VCaP (cell line): Measurements from ENCODE around the gene PCDHGA3.
"Not testable (repeated sequence)": the region's sequence is repeated elsewhere in the genome, so short reads cannot be mapped to it uniquely, and the experiment has no call there.

Experiments
- H3K27ac ChIP-seq: fragments of 450-650 bp; 2 replicates; pipeline ENCODE4 v1.5.1; 2017
- TF ChIP-seq, protein P1 (sequence below): fragments of 450-650 bp; conservative IDR thresholded peaks from 2 replicates; pipeline ENCODE4 v1.5.1; 2017; ENCODE audit warnings: mild to moderate bottlenecking, moderate library complexity

Gene PCDHGA3

GRCh38 chr5:141366016-141366896 lies 22.6 kb downstream of the PCDHGA3 start:
- H3K27ac ChIP-seq: peak overlapping the region; percentile 67
- TF ChIP-seq, protein P1, sequence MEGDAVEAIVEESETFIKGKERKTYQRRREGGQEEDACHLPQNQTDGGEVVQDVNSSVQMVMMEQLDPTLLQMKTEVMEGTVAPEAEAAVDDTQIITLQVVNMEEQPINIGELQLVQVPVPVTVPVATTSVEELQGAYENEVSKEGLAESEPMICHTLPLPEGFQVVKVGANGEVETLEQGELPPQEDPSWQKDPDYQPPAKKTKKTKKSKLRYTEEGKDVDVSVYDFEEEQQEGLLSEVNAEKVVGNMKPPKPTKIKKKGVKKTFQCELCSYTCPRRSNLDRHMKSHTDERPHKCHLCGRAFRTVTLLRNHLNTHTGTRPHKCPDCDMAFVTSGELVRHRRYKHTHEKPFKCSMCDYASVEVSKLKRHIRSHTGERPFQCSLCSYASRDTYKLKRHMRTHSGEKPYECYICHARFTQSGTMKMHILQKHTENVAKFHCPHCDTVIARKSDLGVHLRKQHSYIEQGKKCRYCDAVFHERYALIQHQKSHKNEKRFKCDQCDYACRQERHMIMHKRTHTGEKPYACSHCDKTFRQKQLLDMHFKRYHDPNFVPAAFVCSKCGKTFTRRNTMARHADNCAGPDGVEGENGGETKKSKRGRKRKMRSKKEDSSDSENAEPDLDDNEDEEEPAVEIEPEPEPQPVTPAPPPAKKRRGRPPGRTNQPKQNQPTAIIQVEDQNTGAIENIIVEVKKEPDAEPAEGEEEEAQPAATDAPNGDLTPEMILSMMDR: no peak

DNA sequence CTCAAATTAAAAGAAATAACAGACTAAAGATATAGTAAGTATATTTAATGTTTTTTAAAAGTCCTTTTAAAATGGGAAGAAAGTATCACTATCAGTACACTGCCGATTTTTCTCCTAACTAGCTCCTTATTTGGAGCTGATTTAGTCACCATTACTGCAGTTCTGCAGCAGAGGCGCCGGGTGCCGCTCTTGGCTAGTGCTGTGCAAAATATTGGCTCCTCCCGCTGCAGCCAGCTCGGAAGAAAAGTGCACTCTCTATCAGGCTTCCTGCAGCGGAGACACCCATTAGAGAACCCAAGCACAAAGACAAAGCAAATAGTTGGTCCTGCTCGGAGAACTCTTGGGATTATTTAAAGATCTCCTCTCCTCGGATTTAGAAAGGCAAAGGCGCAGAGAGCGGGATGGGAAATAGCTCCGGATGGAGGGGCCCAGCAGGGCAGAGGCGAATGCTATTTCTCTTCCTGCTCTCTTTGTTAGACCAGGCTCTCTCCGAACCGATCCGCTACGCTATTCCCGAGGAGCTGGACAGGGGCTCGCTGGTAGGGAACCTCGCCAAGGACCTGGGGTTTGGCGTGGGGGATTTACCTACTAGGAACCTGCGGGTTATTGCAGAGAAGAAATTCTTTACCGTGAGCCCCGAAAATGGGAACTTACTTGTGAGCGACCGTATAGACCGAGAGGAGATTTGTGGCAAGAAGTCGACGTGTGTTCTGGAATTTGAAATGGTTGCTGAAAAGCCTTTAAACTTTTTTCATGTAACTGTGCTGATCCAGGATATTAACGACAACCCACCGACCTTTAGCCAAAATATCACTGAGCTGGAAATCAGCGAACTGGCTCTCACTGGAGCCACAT lies 26.6 kb downstream of the PCDHGA3 start, which contains the start of gene PCDHGB3:
TSS of gene PCDHGB3 (plus strand) at position 249 of the 855 bp plus-strand sequence. CDS start at position 402, 153 bp downstream.
- H3K27ac ChIP-seq: no peak within 1 kb of the TSS
- TF ChIP-seq, protein P1: no peak

DNA sequence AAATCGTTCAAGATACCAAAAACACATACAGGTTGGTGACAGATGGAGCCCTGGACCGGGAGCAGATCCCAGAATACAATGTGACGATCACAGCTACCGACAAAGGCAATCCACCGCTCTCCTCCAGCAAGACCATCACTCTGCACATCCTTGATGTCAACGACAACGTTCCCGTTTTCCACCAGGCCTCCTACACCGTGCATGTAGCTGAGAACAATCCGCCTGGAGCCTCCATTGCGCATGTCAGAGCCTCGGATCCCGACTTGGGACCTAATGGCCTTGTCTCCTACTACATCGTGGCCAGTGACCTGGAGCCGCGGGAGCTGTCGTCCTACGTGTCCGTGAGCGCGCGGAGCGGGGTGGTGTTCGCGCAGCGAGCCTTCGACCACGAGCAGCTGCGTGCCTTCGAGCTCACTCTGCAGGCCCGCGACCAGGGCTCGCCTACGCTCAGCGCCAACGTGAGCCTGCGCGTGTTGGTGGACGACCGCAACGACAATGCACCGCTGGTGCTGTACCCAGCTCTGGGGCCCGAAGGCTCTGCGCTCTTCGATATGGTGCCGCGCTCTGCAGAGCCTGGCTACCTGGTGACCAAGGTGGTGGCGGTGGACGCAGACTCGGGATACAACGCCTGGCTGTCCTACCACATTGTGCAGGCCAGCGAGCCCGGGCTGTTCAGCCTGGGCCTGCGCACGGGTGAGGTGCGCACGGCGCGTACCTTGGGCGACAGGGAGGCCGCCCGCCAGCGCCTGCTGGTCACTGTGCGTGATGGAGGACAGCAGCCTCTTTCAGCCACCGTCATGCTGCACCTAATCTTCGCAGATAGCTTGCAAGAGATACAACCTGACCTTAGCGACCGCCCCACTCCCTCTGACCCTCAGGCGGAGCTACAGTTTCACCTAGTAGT lies 28.2 kb downstream of the PCDHGA3 start:
- no peak overlapping the region for H3K27ac ChIP-seq
- TF ChIP-seq, protein P1: no peak

GRCh38 chr5:141373673-141374317 lies 30.2 kb downstream of the PCDHGA3 start, which contains the start of gene PCDHGA6:
TSS of gene PCDHGA6 (plus strand) at chr5:141373891. CDS start at chr5:141374084, 193 bp downstream.
- no peak within 1 kb of the TSS for H3K27ac ChIP-seq
- TF ChIP-seq, protein P1: no peak

GRCh38 chr5:141374627-141375026 lies 31.0 kb downstream of the PCDHGA3 start:
- TF ChIP-seq, protein P1: no peak
- no peak overlapping the region for H3K27ac ChIP-seq

GRCh38 chr5:141375444-141376155 lies 32.0 kb downstream of the PCDHGA3 start:
- H3K27ac ChIP-seq: not testable (repeated sequence)
